Heart left ventricle (tissue), 16 donors: ENCODE data around the gene CLPTM1L. TPM values are rescaled to one million over a fixed set of nuclear protein-coding genes. Genes with fewer than 3 reads are reported as not detected.

Source experiments
- ATAC-seq, 4 donors: fragments of 200-7000 bp; cut with Tn5 transposase; one replicate each; pipeline ENCODE4 v1.9.1; 2020 to 2022; ENCODE audit warnings: moderate library complexity in 4 of 4, mild to moderate bottlenecking in 3 of 4, moderate number of reproducible peaks in 1 of 4
- DNase-seq, 5 donors: peaks; one replicate each; pipeline ENCODE4 v3.0.0-alpha.2; 2020
- H3K27ac ChIP-seq, 12 donors: fragments of 200-600 bp; sonication (generic) in 4 of 12; one replicate each; pipeline versions ENCODE4 v1.5.0 to v1.8.0; 2016 to 2022; ENCODE audit warnings: mild to moderate bottlenecking in 2 of 12
- H3K27me3 ChIP-seq, 9 donors: fragments of 200-600 bp; sonication (generic) in 2 of 9; one replicate each; pipeline versions ENCODE4 v1.5.1 to v1.8.0; 2016 to 2022; ENCODE audit warnings: mild to moderate bottlenecking in 3 of 9
- H3K36me3 ChIP-seq, 9 donors: fragments of 200-600 bp; sonication (generic) in 2 of 9; one replicate each; pipeline versions ENCODE4 v1.5.0 to v1.8.0; 2018 to 2022; ENCODE audit warnings: mild to moderate bottlenecking in 2 of 9
- H3K4me1 ChIP-seq, 12 donors: fragments of 200-600 bp; sonication (generic) in 4 of 12; one replicate each; pipeline versions ENCODE4 v1.5.0 to v1.8.0; 2016 to 2022; ENCODE audit warnings: mild to moderate bottlenecking in 3 of 12
- H3K4me3 ChIP-seq, 12 donors: fragments of 200-600 bp; sonication (generic) in 4 of 12; one replicate each; pipeline versions ENCODE4 v1.5.0 to v1.8.0; 2017 to 2022; ENCODE audit warnings: mild to moderate bottlenecking in 9 of 12, moderate library complexity in 4 of 12
- H3K9me3 ChIP-seq, 12 donors: fragments of 200-600 bp; sonication (generic) in 4 of 12; one replicate each; pipeline versions ENCODE4 v1.5.0 to v1.8.0; 2016 to 2022; ENCODE audit warnings: mild to moderate bottlenecking in 1 of 12
- CTCF ChIP-seq, 12 donors: fragments of 200-600 bp; sonication (generic) in 4 of 12; IDR thresholded peaks; one replicate each; pipeline versions ENCODE4 v1.5.0 to v1.8.0; 2018 to 2022; ENCODE audit warnings: antibody characterized with exemption in 12 of 12, mild to moderate bottlenecking in 5 of 12
- POLR2A ChIP-seq, 2 donors: fragments of 450-650 bp; IDR thresholded peaks; one replicate each; pipeline ENCODE4 v1.6.1; 2017; ENCODE audit warnings: antibody characterized with exemption in 2 of 2, mild to moderate bottlenecking in 2 of 2, moderate library complexity in 2 of 2
- WGBS, 4 donors: extraction: QIAGEN DNeasy Blood & Tissue Kit in 2 of 4; methylation state at CpG; one replicate each; pipeline versions ENCODE4 v1.1.5 to v1.1.7; 2013 to 2018; 5-methylcytosine and 5-hydroxymethylcytosine counted together
- intact Hi-C, 10 donors: fragments of 100-400 bp; cut with DNase I; formaldehyde crosslinking; loops; one replicate each; pipeline versions ENCODE4 v1.11.1 to v1.14.2; 2022
- polyA plus RNA-seq, 2 donors: library from polyadenylated mRNA; stranded (reverse); fragments of 200-250 nt; gene quantifications; one replicate each; pipeline ENCODE4 v1.2.3, GENCODE V29; 2013
- total RNA-seq, 9 donors: library from RNA; depleted of rRNA in 2 of 9; stranded (reverse); fragments of >200 nt in 2 of 9; fragmentation: NEBNext Ultra II Directional in 3 of 9; extraction: Animal tissue kit (Norgen Biotek cat#: 25700) in 3 of 9; gene quantifications; one replicate each; pipeline versions ENCODE4 v1.1.0 to v1.2.4, GENCODE V29; 2016 to 2023
- donor health status: ischemic (EF 13 %, LVEDD 7.1; RV severe dilation, severe dysfunction).
- donor health status: healthy with polysubstance abuse.
- donor health status: DM: no; HTN: yes; CAD: no.
- donor health status: DM: no; HTN: no; CAD: no.
- donor health status: ischemic (EF 25% LVEDD 6.9; RV normal size, moderate dysfunction).
- donor health status: ischemic (EF 25% LVEDD 5.7; RV mildly dilated, moderate dysfunction).
- donor health status: healthy.
- donor health status: DM: yes; HTN: yes; CAD: no.
- donor health status: ischemic (EF 35%, LVEDD 5.7; RV mildly dilated, moderate dysfunction).
- donor health status: nonischemic (EF 11% LVEDD 7.7; RV severe dilation, severe dysfunction).
- donor health status: DM: yes; HTN: yes; CAD: no.
- donor health status: PGD.
- donor health status: ischemic (EF 29% LVEDD 5.4; RV normal size, mild dysfunction).
- donor health status: nonischemic (EF 23%, LVEDD 6.1; RV moderate dilation, normal function).

The CLPTM1L gene
- total and polyA plus RNA-seq, 11 donors, result 23.5 to 96.8 (median 39.4) TPM

- ATAC-seq, result peak in 1 of 4 donors; percentile 17
- intact Hi-C loops, result no loop called here
- no peaks in the 10 kb centered on the region for H3K27me3 ChIP-seq
- no peak overlapping the region for H3K4me3 ChIP-seq
- TF ChIP-seq CTCF (IDR thresholded peaks at IDR 0.05) (no peak), POLR2A (IDR thresholded peaks at IDR 0.05) (no peak)
- peak in 2 of 5 donors; percentile 16 to 57 for DNase-seq
- no peaks in the 10 kb centered on the region for H3K36me3 ChIP-seq
- H3K9me3 ChIP-seq, result peaks cover 0 to 9% (median 0%) of the 10 kb centered on the region in 12 donors
- WGBS, 4 donors, result 91 to 94% (median 93%) methylated on average over 39 to 42 of the region's 42 CpGs
- no peak overlapping the region for H3K27ac ChIP-seq
- no peaks in the 10 kb centered on the region for H3K4me1 ChIP-seq
Measured at GRCh38 chr5:1278656-1279442, 66.0 kb downstream of the CLPTM1L start.

GRCh38 chr5:1278216-1278615, 66.7 kb downstream of the CLPTM1L start:
- 89 to 95% (median 93%) methylated on average over 13 of the region's 13 CpGs for WGBS, 4 donors
- Histone ChIP-seq H3K36me3 (no peaks in the 10 kb centered on the region), H3K9me3 (peaks cover 0 to 9% (median 0%) of the 10 kb centered on the region in 12 donors), H3K4me3 (no peak overlapping the region), H3K27me3 (no peaks in the 10 kb centered on the region), H3K4me1 (no peaks in the 10 kb centered on the region), H3K27ac (no peak overlapping the region)
- intact Hi-C loops, result no loop called here
- peak in 1 of 5 donors; percentile 10 for DNase-seq
- ATAC-seq, result no peak
- TF ChIP-seq CTCF (IDR thresholded peaks at IDR 0.05) (no peak), POLR2A (IDR thresholded peaks at IDR 0.05) (no peak)

- ATAC-seq (no peak), DNase-seq (peak in 1 of 5 donors; percentile 49)
- intact Hi-C loops, result no loop called here
- WGBS, 4 donors, result 89 to 94% (median 92%) methylated on average over 7 to 10 of the region's 10 CpGs
- Histone ChIP-seq H3K4me1 (no peaks in the 10 kb centered on the region), H3K36me3 (no peaks in the 10 kb centered on the region), H3K4me3 (no peak overlapping the region), H3K27ac (no peak overlapping the region), H3K9me3 (peaks cover 0 to 9% (median 0%) of the 10 kb centered on the region in 12 donors), H3K27me3 (no peaks in the 10 kb centered on the region)
- TF ChIP-seq CTCF (IDR thresholded peaks at IDR 0.05) (no peak), POLR2A (IDR thresholded peaks at IDR 0.05) (no peak)
Measured at GRCh38 chr5:1277781-1278180, 67.1 kb downstream of the CLPTM1L start.

GRCh38 chr5:1277331-1277730, 67.6 kb downstream of the CLPTM1L start:
- intact Hi-C loops, result no loop called here
- H3K4me1 ChIP-seq, result no peaks in the 10 kb centered on the region
- ATAC-seq (no peak), DNase-seq (peak in 1 of 5 donors; percentile 40)
- peaks cover 0 to 9% (median 0%) of the 10 kb centered on the region in 12 donors for H3K9me3 ChIP-seq
- 86 to 92% (median 89%) methylated on average over 20 to 21 of the region's 21 CpGs for WGBS, 4 donors
- H3K36me3 ChIP-seq, result no peaks in the 10 kb centered on the region
- no peak overlapping the region for H3K27ac ChIP-seq
- H3K4me3 ChIP-seq, result no peak overlapping the region
- no peaks in the 10 kb centered on the region for H3K27me3 ChIP-seq
- TF ChIP-seq CTCF (IDR thresholded peaks at IDR 0.05), result no peak
- no peak for TF ChIP-seq POLR2A (IDR thresholded peaks at IDR 0.05)
